GM18511 (cell line): ENCODE measurements around the gene BCAR3.

Experiments
- ATAC-seq: cut with Tn5 transposase; IDR thresholded peaks from one replicate; pipeline ENCODE4 v1.9.1; 2021; ENCODE audit warnings: mild to moderate bottlenecking, moderate library complexity; ENCODE audit not compliant: unreplicated experiment

The BCAR3 gene

GRCh38 chr1:93579891-93580290 is 101.7 kb downstream of the BCAR3 start:
- no peak for ATAC-seq

GRCh38 chr1:93578911-93579825 is 102.5 kb downstream of the BCAR3 start:
- no peak for ATAC-seq

- ATAC-seq, result no peak
Observed at GRCh38 chr1:93578433-93578830, 103.2 kb downstream of the BCAR3 start.

GRCh38 chr1:93577536-93578432 is 103.9 kb downstream of the BCAR3 start:
- ATAC-seq, result no peak

- ATAC-seq, result no peak
Observed at GRCh38 chr1:93576746-93577145, 104.9 kb downstream of the BCAR3 start.

GRCh38 chr1:93576346-93576745 is 105.3 kb downstream of the BCAR3 start:
- no peak for ATAC-seq

GRCh38 chr1:93575621-93576284 is 105.9 kb downstream of the BCAR3 start:
- no peak for ATAC-seq

- no peak for ATAC-seq
Observed at GRCh38 chr1:93574991-93575390, 106.6 kb downstream of the BCAR3 start.

- no peak for ATAC-seq
Observed at GRCh38 chr1:93574511-93574910, 107.1 kb downstream of the BCAR3 start.

GRCh38 chr1:93573940-93574469 is 107.6 kb downstream of the BCAR3 start:
- no peak for ATAC-seq

GRCh38 chr1:93571623-93572310 is 109.9 kb downstream of the BCAR3 start:
- ATAC-seq, result no peak

- no peak for ATAC-seq
Observed at GRCh38 chr1:93569489-93569888, 112.1 kb downstream of the BCAR3 start.

GRCh38 chr1:93567255-93567918 is 114.2 kb downstream of the BCAR3 start:
- no peak for ATAC-seq

- no peak for ATAC-seq
Observed at GRCh38 chr1:93566227-93566626, 115.4 kb downstream of the BCAR3 start.

GRCh38 chr1:93565496-93566206 is 116.0 kb downstream of the BCAR3 start:
- ATAC-seq, result no peak

GRCh38 chr1:93559695-93560094 is 121.9 kb downstream of the BCAR3 start:
- no peak for ATAC-seq

GRCh38 chr1:93559045-93559444 is 122.6 kb downstream of the BCAR3 start:
- ATAC-seq, result no peak

- ATAC-seq, result no peak
Observed at GRCh38 chr1:93556291-93556690, 125.3 kb downstream of the BCAR3 start.
